GM12872 (cell line): ENCODE data around the gene OSBPL3.

ENCODE experiments used
- TF ChIP-seq, protein P1 (sequence below): IDR thresholded peaks from 3 replicates; pipeline ENCODE4 v1.5.1; 2011; ENCODE audit warnings: low read depth, mild to moderate bottlenecking, low read length, moderate library complexity; ENCODE audit not compliant: insufficient read depth

Gene OSBPL3

GRCh38 chr7:24907311-24907886 is 72.6 kb downstream of the OSBPL3 start:
- TF ChIP-seq, protein P1, sequence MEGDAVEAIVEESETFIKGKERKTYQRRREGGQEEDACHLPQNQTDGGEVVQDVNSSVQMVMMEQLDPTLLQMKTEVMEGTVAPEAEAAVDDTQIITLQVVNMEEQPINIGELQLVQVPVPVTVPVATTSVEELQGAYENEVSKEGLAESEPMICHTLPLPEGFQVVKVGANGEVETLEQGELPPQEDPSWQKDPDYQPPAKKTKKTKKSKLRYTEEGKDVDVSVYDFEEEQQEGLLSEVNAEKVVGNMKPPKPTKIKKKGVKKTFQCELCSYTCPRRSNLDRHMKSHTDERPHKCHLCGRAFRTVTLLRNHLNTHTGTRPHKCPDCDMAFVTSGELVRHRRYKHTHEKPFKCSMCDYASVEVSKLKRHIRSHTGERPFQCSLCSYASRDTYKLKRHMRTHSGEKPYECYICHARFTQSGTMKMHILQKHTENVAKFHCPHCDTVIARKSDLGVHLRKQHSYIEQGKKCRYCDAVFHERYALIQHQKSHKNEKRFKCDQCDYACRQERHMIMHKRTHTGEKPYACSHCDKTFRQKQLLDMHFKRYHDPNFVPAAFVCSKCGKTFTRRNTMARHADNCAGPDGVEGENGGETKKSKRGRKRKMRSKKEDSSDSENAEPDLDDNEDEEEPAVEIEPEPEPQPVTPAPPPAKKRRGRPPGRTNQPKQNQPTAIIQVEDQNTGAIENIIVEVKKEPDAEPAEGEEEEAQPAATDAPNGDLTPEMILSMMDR = no peak

GRCh38 chr7:24905996-24906770 is 73.8 kb downstream of the OSBPL3 start:
- TF ChIP-seq, protein P1 = no peak

DNA sequence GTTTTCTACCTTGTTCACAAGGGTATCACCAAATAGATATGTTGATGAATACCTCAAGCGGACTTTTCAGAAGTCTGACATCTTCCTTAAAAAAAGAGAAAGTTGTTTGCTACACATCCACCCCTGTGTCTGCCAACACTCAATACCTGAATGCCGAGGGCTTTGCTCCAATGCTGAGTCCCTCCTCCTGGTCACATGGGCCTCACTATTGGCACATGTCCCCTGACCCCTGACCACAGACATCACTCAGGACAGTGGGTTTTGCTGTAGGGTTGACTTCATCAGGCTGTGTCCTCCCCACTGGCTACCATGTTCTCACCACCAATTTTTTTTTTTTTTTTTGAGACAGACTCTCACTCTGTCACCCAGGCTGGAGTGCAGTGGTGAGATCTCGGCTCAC is 76.4 kb downstream of the OSBPL3 start:
- TF ChIP-seq, protein P1 = no peak

GRCh38 chr7:24902931-24903330 is 77.0 kb downstream of the OSBPL3 start:
- TF ChIP-seq, protein P1 = no peak

GRCh38 chr7:24902276-24902675 is 77.7 kb downstream of the OSBPL3 start:
- TF ChIP-seq, protein P1 = no peak

GRCh38 chr7:24899905-24900304 is 80.1 kb downstream of the OSBPL3 start:
- TF ChIP-seq, protein P1 = no peak

- TF ChIP-seq, protein P1 = no peak
These were observed 80.8 kb downstream of the OSBPL3 start for GRCh38 chr7:24899161-24899560.
